Endothelial cell of umbilical vein (primary cell): Measurements from ENCODE around the gene MUC3A. TPM values are rescaled to one million over a fixed set of nuclear protein-coding genes. Genes with fewer than 3 reads are reported as not detected.

Source experiments
- BruUV-seq: library from RNA; stranded (reverse); fragments of 400-500 nt; replicated peaks from 2 replicates; lab custom pipeline; 2021; lab: Mats Ljungman, UMichigan
- CTCF ChIA-PET: fragments of 300-600, 350-600 bp; sonication (Branson Sonifier 250); formaldehyde crosslinking; loops from one replicate; lab custom pipeline; 2021; ENCODE audit warnings: antibody characterized with exemption, inconsistent platforms; lab: Charles Lee
- POLR2A ChIA-PET: fragments of 300-600, 350-600 bp; sonication (Branson Sonifier 250); formaldehyde crosslinking; loops from one replicate; lab custom pipeline; 2021; ENCODE audit warnings: antibody characterized with exemption, inconsistent platforms; lab: Charles Lee
- DNase-seq: peaks from one replicate; pipeline ENCODE4 v3.0.0-alpha.2; 2011; ENCODE audit warnings: low read depth, low spot score
- FAIRE-seq: peaks from 2 replicates; lab custom pipeline; 2011; peaks lifted over from hg19 to GRCh38; lab: Jason Lieb, UNC
- H2AFZ ChIP-seq: 2 replicates; pipeline ENCODE4 v1.6.0; 2012; ENCODE audit warnings: low read depth, low read length, control low read depth, inconsistent platforms
- H3K27ac ChIP-seq: 2 replicates; pipeline ENCODE4 v1.5.1; 2011; ENCODE audit warnings: low read depth, mild to moderate bottlenecking, control low read depth, low read length, moderate library complexity; ENCODE audit not compliant: insufficient read depth
- H3K27me3 ChIP-seq, 2 experiments: 2 replicates each; pipeline versions ENCODE4 v1.6.0 to v1.6.1; 2011; ENCODE audit warnings: low read length in 2 of 2, mixed read lengths in 1 of 2; ENCODE audit not compliant: control insufficient read depth in 2 of 2, insufficient read depth in 2 of 2
- H3K36me3 ChIP-seq, 2 experiments: 2 replicates in 1 of 2; 3 replicates in 1 of 2; pipeline ENCODE4 v1.5.1; 2011; ENCODE audit warnings: low read length in 2 of 2, mild to moderate bottlenecking in 1 of 2, moderate library complexity in 1 of 2; ENCODE audit not compliant: control insufficient read depth in 2 of 2, insufficient read depth in 2 of 2; ENCODE audit errors: extremely low read depth in 1 of 2
- H3K4me1 ChIP-seq: 3 replicates; pipeline ENCODE4 v1.5.1; 2011; ENCODE audit warnings: mild to moderate bottlenecking, low read length; ENCODE audit not compliant: control insufficient read depth, insufficient read depth; ENCODE audit errors: extremely low read depth
- H3K4me2 ChIP-seq: 2 replicates; pipeline ENCODE4 v1.6.1; 2011; ENCODE audit warnings: low read length, control low read depth, mixed read lengths; ENCODE audit not compliant: insufficient read depth
- H3K4me3 ChIP-seq, 3 experiments: fragments of 200-600 bp in 1 of 3; sonication (generic), shearing (Covaris generic) in 1 of 3; replicated peaks in 1 of 3; 2 replicates each; pipeline ENCODE4 v1.5.1; 2011 to 2016; ENCODE audit warnings: control low read depth in 3 of 3, low read length in 3 of 3, mild to moderate bottlenecking in 2 of 3, inconsistent platforms in 1 of 3, low read depth in 1 of 3, moderate library complexity in 1 of 3; ENCODE audit not compliant: insufficient read depth in 1 of 3
- H3K79me2 ChIP-seq: 2 replicates; pipeline ENCODE4 v1.6.0; 2012; ENCODE audit warnings: low read length, inconsistent platforms; ENCODE audit not compliant: control insufficient read depth, insufficient read depth
- H3K9ac ChIP-seq: replicated peaks from 2 replicates; pipeline ENCODE3; 2011; ENCODE audit warnings: low read length, control low read depth; ENCODE audit not compliant: insufficient read depth; ENCODE audit errors: extremely low read depth
- H3K9me1 ChIP-seq: replicated peaks from 3 replicates; pipeline ENCODE4 v1.6.0; 2011; ENCODE audit warnings: mild to moderate bottlenecking, low read length; ENCODE audit not compliant: control insufficient read depth, insufficient read depth; ENCODE audit errors: extremely low read depth
- H3K9me3 ChIP-seq: replicated peaks from 2 replicates; pipeline ENCODE4 v1.5.1; 2012; ENCODE audit warnings: low read length, inconsistent platforms; ENCODE audit not compliant: control insufficient read depth, insufficient read depth
- H4K20me1 ChIP-seq: replicated peaks from 2 replicates; pipeline ENCODE3; 2011; ENCODE audit warnings: mild to moderate bottlenecking, low read length; ENCODE audit not compliant: control insufficient read depth, insufficient read depth; ENCODE audit errors: extremely low read depth
- EZH2 ChIP-seq: IDR thresholded peaks from 2 replicates; pipeline ENCODE4 v1.6.1; 2012; ENCODE audit warnings: borderline replicate concordance, low read depth, mild to moderate bottlenecking, moderate library complexity, low read length, inconsistent platforms; ENCODE audit not compliant: severe bottlenecking
- FOS ChIP-seq: IDR thresholded peaks from 2 replicates; pipeline ENCODE4 v1.6.1; 2011; ENCODE audit warnings: mild to moderate bottlenecking, low read length, moderate library complexity, borderline replicate concordance; ENCODE audit not compliant: insufficient read depth
- GATA2 ChIP-seq: IDR thresholded peaks from 2 replicates; pipeline ENCODE4 v1.7.0; 2011; ENCODE audit warnings: low read depth, mild to moderate bottlenecking, moderate library complexity, mixed read lengths, low read length; ENCODE audit not compliant: insufficient read length, insufficient read depth
- JUN ChIP-seq: IDR thresholded peaks from 2 replicates; pipeline ENCODE4 v1.6.1; 2011; ENCODE audit warnings: borderline replicate concordance, low read depth; ENCODE audit not compliant: insufficient read length, insufficient read depth
- MYC ChIP-seq: IDR thresholded peaks from one replicate; pipeline ENCODE4 v1.6.1; 2011; ENCODE audit warnings: mild to moderate bottlenecking, low read depth, low read length
- POLR2A ChIP-seq: IDR thresholded peaks from 2 replicates; pipeline ENCODE4 v1.6.1; 2012; ENCODE audit warnings: low read depth, mild to moderate bottlenecking, control low read depth, low read length
- POLR2AphosphoS5 ChIP-seq: IDR thresholded peaks from 2 replicates; pipeline ENCODE4 v1.6.1; 2012; ENCODE audit warnings: low read depth, mild to moderate bottlenecking, control low read depth, low read length, moderate library complexity; ENCODE audit not compliant: insufficient read depth
- dilution Hi-C: fragments of 300-500 bp; cut with MboI; formaldehyde crosslinking; loops from one replicate; pipeline ENCODE4 v1.15.0; 2019; ENCODE audit warnings: low sequenced_read_pairs; ENCODE audit not compliant: extremely low pct_ligation_motif_present
- intact Hi-C: fragments of 100-400 bp; cut with micrococcal nuclease; formaldehyde crosslinking; loops from one replicate; pipeline ENCODE4 v1.10.0; 2022
- polyA plus RNA-seq, 4 experiments: library from polyadenylated mRNA; depleted of rRNA in 3 of 4; stranded (reverse) in 3 of 4; unstranded in 1 of 4; fragments of >200 nt; gene quantifications; 2 replicates each; pipeline versions ENCODE4 v1.2.1 to v1.2.3, GENCODE V29; 2011 to 2012; ENCODE audit warnings: missing spikeins in 1 of 4
- total RNA-seq: library from RNA; stranded (reverse); gene quantifications from 2 replicates; pipeline ENCODE4 v1.2.3, GENCODE V29; 2021
- TF ChIP-seq, protein P1 (sequence below), 2 donors: IDR thresholded peaks; 1 replicate in 1 of 2; 2 replicates in 1 of 2; pipeline ENCODE4 v1.5.1; 2011; ENCODE audit warnings: low read length in 2 of 2, mild to moderate bottlenecking in 2 of 2, moderate library complexity in 2 of 2, control low read depth in 1 of 2, inconsistent platforms in 1 of 2, low read depth in 1 of 2; ENCODE audit not compliant: insufficient read depth in 1 of 2; ENCODE audit errors: extremely low read depth in 1 of 2
- TF ChIP-seq, protein P2 (sequence below): IDR thresholded peaks from 2 replicates; pipeline ENCODE4 v1.6.1; 2011; ENCODE audit not compliant: insufficient read depth, insufficient read length

The MUC3A gene
- total and polyA plus RNA-seq, 2 donors (not counting 3 experiments of a cell fraction or from before 2014, with no cell fraction given) = not detected

DNA sequence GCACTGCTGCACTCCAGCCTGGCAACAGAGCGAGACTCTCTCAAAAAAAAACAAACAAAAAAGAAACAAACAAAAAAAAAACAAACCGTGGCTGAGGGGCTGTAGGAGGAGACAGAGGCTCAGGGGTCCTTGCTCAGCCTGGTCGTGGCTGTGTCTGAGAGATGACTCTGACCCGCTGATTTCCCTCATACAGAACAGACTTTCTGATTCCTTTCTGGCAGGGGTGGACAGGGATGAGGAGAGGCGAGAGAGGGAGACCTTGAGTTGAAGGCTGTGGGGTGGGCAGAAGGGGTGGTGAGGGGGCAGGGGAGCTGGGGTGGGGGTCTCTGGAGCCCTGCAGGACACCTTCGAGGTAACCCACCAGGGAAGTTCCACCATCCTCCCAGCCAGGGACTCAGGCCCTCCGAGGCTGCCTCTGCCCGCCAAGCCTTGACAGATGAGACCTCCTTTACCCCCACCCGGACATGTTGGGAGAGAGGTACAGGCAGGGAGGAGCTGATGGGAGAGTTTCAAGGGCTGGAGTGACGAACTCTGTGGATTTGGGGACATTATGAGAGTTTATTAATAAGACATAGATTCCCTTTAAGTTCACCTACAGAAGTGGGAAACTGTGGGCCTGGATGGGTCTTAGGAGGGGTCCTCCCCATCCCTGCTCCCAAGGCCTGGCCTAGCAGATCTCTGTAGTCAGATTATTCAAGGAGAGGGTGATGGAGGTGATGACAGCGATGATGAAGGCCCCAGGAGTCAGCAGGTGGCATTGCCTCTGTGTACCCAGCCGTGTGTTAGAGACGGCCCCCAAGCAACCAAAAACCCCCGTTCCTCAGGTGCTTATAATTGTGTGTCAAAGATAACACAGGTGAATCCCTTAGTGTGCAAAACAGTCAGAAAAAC is 22.0 kb downstream of the MUC3A start:
- dilution Hi-C loops (no loop called here), intact Hi-C loops (no loop called here)
- DNase-seq (no peak), FAIRE-seq (no peak)
- Histone ChIP-seq H3K9me1 (no peaks in the 10 kb centered on the region), H3K4me3 (no peak overlapping the region), H3K4me1 (no peaks in the 10 kb centered on the region), H3K36me3 (no peaks in the 10 kb centered on the region), H3K4me2 (no peak overlapping the region), H3K9me3 (no peaks in the 10 kb centered on the region), H3K79me2 (no peaks in the 10 kb centered on the region), H3K9ac (no peak overlapping the region), H3K27me3 (peaks cover 10 to 14% of the 10 kb centered on the region in 2 experiments), H2AFZ (no peak overlapping the region), H4K20me1 (no peaks in the 10 kb centered on the region), H3K27ac (no peak overlapping the region)
- TF ChIP-seq GATA2 = no peak
- TF ChIP-seq JUN = no peak
- TF ChIP-seq POLR2AphosphoS5 = no peak
- TF ChIP-seq, protein P1, sequence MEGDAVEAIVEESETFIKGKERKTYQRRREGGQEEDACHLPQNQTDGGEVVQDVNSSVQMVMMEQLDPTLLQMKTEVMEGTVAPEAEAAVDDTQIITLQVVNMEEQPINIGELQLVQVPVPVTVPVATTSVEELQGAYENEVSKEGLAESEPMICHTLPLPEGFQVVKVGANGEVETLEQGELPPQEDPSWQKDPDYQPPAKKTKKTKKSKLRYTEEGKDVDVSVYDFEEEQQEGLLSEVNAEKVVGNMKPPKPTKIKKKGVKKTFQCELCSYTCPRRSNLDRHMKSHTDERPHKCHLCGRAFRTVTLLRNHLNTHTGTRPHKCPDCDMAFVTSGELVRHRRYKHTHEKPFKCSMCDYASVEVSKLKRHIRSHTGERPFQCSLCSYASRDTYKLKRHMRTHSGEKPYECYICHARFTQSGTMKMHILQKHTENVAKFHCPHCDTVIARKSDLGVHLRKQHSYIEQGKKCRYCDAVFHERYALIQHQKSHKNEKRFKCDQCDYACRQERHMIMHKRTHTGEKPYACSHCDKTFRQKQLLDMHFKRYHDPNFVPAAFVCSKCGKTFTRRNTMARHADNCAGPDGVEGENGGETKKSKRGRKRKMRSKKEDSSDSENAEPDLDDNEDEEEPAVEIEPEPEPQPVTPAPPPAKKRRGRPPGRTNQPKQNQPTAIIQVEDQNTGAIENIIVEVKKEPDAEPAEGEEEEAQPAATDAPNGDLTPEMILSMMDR (IDR thresholded peaks at IDR 0.05; ENCODE audit: extremely low read depth in 1 of 2, insufficient read depth in 1 of 2, low read depth in 1 of 2, low read length in 2 of 2) = no peak
- TF ChIP-seq EZH2 = no peak
- TF ChIP-seq, protein P2, sequence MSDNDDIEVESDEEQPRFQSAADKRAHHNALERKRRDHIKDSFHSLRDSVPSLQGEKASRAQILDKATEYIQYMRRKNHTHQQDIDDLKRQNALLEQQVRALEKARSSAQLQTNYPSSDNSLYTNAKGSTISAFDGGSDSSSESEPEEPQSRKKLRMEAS = no peak
- no peak for TF ChIP-seq MYC
- no peak for TF ChIP-seq FOS
- no peak for TF ChIP-seq POLR2A
- no TSS peak for BruUV-seq
- ChIA-PET CTCF (interaction anchor here (0.5 kb wide), 1 partner anchor 297 kb away, joined by 3 read pairs; no protein-coding TSS in a partner anchor), POLR2A (no interaction called here)
